Lower lobe of right lung (tissue), 2 donors: Measurements from ENCODE around the gene ATG10. TPM values are rescaled to one million over a fixed set of nuclear protein-coding genes. Genes with fewer than 3 reads are reported as not detected.

Experiments
- ATAC-seq, 2 donors: fragments of 200-7000 bp; cut with Tn5 transposase; one replicate each; pipeline ENCODE4 v1.9.1; 2020 to 2022; ENCODE audit warnings: mild to moderate bottlenecking in 2 of 2, moderate library complexity in 2 of 2
- DNase-seq: peaks from one replicate; pipeline ENCODE4 v3.0.0-alpha.2; 2020
- H3K27ac ChIP-seq: fragments of 200-600 bp; one replicate; pipeline ENCODE4 v1.8.0; 2022
- H3K27me3 ChIP-seq: fragments of 200-600 bp; one replicate; pipeline ENCODE4 v1.8.0; 2022; ENCODE audit warnings: low read depth
- H3K36me3 ChIP-seq: fragments of 200-600 bp; one replicate; pipeline ENCODE4 v1.8.0; 2022; ENCODE audit warnings: mild to moderate bottlenecking
- H3K4me1 ChIP-seq: fragments of 200-600 bp; one replicate; pipeline ENCODE4 v1.8.0; 2022
- H3K4me3 ChIP-seq: fragments of 200-600 bp; one replicate; pipeline ENCODE4 v1.8.0; 2022; ENCODE audit warnings: mild to moderate bottlenecking
- H3K9me3 ChIP-seq: fragments of 200-600 bp; one replicate; pipeline ENCODE4 v1.8.0; 2022
- CTCF ChIP-seq: fragments of 200-600 bp; IDR thresholded peaks from one replicate; pipeline ENCODE4 v1.8.0; 2022; ENCODE audit warnings: antibody characterized with exemption, mild to moderate bottlenecking
- intact Hi-C: fragments of 100-400 bp; cut with DNase I; formaldehyde crosslinking; loops from one replicate; pipeline ENCODE4 v1.11.0; 2022
- total RNA-seq: library from RNA; stranded (reverse); fragmentation: NEBNext Ultra II Directional; extraction: Animal tissue kit (Norgen Biotek cat#: 25700); gene quantifications from one replicate; pipeline ENCODE4 v1.2.1, GENCODE V29; 2021
- donor health status: DM: no; HTN: yes; CAD: no; lungs with severe emphysema.

ATG10 gene
- total RNA-seq, 1 donor from 2014 or later: 5.4 TPM

DNA sequence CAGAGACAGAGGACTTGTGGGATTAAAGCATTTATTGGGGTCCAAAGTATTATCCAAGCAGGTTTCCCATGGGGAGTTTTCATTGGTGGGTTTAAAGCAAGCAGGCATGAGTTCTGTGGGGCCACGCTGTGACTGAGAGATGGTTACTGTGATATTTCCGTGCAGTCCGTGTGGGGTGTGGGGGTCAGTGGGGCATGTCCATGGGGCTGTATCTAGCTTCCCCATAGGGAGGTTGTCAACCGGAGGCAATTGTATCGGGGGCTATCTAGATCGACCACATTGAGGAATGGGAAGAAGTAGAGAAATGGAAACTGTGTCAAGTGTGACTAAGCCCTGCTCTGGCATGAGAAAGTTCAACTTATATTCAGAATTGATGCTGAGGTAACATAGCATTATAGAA, 313.4 kb downstream of the ATG10 start:
- no peaks in the 10 kb centered on the region for H3K36me3 ChIP-seq
- TF ChIP-seq CTCF: no peak
- no peaks in the 10 kb centered on the region for H3K27me3 ChIP-seq
- ATAC-seq: no peak
- H3K4me3 ChIP-seq: no peak overlapping the region
- no peaks in the 10 kb centered on the region for H3K9me3 ChIP-seq
- DNase-seq: no peak
- H3K27ac ChIP-seq: no peak overlapping the region
- no peaks in the 10 kb centered on the region for H3K4me1 ChIP-seq
- intact Hi-C loops: no loop called here

GRCh38 chr5:82287625-82288024, 315.8 kb downstream of the ATG10 start:
- no peaks in the 10 kb centered on the region for H3K36me3 ChIP-seq

DNA sequence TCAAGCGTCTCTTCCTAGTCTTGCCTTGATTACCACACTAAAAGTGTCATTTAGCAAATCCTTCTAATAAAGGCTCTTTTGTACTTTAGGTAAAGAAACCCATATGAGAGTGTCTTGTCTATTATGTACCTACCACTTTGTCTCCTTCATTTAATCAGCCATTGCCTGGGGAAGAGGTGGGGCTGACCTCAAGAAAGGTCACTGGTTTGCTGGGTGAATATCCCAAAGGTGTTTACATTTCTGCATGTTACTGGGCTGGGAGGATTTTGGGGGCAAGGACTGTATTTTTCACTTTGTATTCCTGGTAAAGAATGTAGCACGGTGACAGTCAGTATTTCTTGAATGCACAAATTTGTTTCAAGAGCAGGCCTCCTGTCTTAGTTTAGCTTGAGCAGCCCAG, 318.2 kb downstream of the ATG10 start:
- H3K27ac ChIP-seq: no peak overlapping the region
- H3K4me3 ChIP-seq: no peak overlapping the region
- no peak for ATAC-seq
- H3K9me3 ChIP-seq: no peaks in the 10 kb centered on the region
- TF ChIP-seq CTCF: no peak
- no peaks in the 10 kb centered on the region for H3K27me3 ChIP-seq
- H3K36me3 ChIP-seq: no peaks in the 10 kb centered on the region
- no peak for DNase-seq
- intact Hi-C loops: no loop called here
- H3K4me1 ChIP-seq: no peaks in the 10 kb centered on the region

More at GRCh38 chr5:82287625-82288024, 315.8 kb downstream of the ATG10 start:
- ATAC-seq (no peak), DNase-seq (no peak)
- Histone ChIP-seq H3K27me3 (no peaks in the 10 kb centered on the region), H3K4me3 (no peak overlapping the region), H3K9me3 (no peaks in the 10 kb centered on the region), H3K4me1 (no peaks in the 10 kb centered on the region), H3K27ac (no peak overlapping the region)
- intact Hi-C loops: no loop called here
- no peak for TF ChIP-seq CTCF

- no peak for DNase-seq
- H3K9me3 ChIP-seq: no peaks in the 10 kb centered on the region
- intact Hi-C loops: no loop called here
Measured at GRCh38 chr5:82290908-82291307, 319.1 kb downstream of the ATG10 start.

GRCh38 chr5:82291420-82291819, 319.6 kb downstream of the ATG10 start:
- Histone ChIP-seq H3K4me3 (no peak overlapping the region), H3K27ac (no peak overlapping the region), H3K9me3 (no peaks in the 10 kb centered on the region), H3K36me3 (no peaks in the 10 kb centered on the region), H3K4me1 (no peaks in the 10 kb centered on the region), H3K27me3 (no peaks in the 10 kb centered on the region)
- intact Hi-C loops: no loop called here
- DNase-seq (no peak), ATAC-seq (no peak)
- no peak for TF ChIP-seq CTCF

More at GRCh38 chr5:82290908-82291307, 319.1 kb downstream of the ATG10 start:
- Histone ChIP-seq H3K4me1 (no peaks in the 10 kb centered on the region), H3K4me3 (no peak overlapping the region), H3K27ac (no peak overlapping the region), H3K36me3 (no peaks in the 10 kb centered on the region), H3K27me3 (no peaks in the 10 kb centered on the region)
- ATAC-seq: no peak
- no peak for TF ChIP-seq CTCF

DNA sequence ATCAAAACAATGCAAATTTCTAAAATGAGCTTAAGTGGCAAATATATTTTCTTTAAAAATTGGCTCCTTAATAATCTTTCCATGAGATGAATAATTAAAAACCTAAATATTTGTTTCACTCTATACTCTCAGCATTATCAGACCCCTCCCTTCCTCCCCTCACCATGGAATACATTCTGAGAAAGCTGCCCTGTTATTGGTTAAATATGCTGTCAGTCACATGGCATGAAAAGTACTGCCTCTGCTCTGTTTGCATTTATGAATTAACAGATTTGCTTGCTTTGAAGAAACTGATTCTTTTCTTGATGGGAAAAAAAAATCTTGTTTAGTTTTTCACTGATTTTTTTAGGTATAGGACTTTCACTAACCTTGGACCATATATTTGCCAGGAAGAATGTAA, 323.3 kb downstream of the ATG10 start:
- no peak for TF ChIP-seq CTCF
- no peak overlapping the region for H3K27ac ChIP-seq
- no peak for DNase-seq
- H3K9me3 ChIP-seq: no peaks in the 10 kb centered on the region
- ATAC-seq: no peak
- no peaks in the 10 kb centered on the region for H3K36me3 ChIP-seq
- H3K27me3 ChIP-seq: no peaks in the 10 kb centered on the region
- no peaks in the 10 kb centered on the region for H3K4me1 ChIP-seq
- intact Hi-C loops: no loop called here
- H3K4me3 ChIP-seq: no peak overlapping the region
